HG02588 (cell line): ENCODE data around the gene IFNA13.
A peak's percentile ranks its signal among the peaks of the same experiment; 100 is the strongest.
"Not testable (repeated sequence)": the region's sequence is repeated elsewhere in the genome, so short reads cannot be mapped to it uniquely, and the experiment has no call there.

ENCODE experiments used
- ATAC-seq: cut with Tn5 transposase; IDR thresholded peaks from one replicate; pipeline ENCODE4 v1.9.1; 2021; ENCODE audit warnings: mild to moderate bottlenecking, moderate library complexity; ENCODE audit not compliant: unreplicated experiment

The IFNA13 gene

DNA sequence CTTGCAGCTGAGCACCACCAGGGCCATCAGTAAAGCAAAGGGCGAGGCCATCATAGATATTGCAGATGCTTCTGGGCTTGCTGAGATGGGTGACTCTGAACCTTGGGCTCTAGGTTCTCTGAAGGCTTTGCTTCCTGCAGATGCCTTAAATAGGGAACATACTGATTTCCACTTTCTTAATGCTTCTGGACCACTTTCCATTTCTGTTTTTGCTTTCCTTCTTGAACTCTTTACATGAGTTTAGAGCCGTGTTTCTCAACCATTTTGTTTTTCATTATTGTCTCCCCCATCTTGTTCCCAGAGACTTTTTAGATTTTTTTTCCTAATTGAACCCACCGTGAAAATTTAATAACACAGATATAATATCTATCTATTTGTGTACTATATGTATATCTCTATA, at the start of gene IFNA13:
Gene IFNA13 (minus strand): TSS at position 101 of the 400 bp plus-strand sequence. CDS start 47 bp downstream, at position 54.
- ATAC-seq = no peak

- no peak for ATAC-seq
Observed at GRCh38 chr9:21415493-21416267, 47.8 kb upstream of the IFNA13 start.

- ATAC-seq = no peak
Observed at GRCh38 chr9:21414220-21414940, 46.5 kb upstream of the IFNA13 start.

GRCh38 chr9:21413624-21414023, 45.8 kb upstream of the IFNA13 start:
- ATAC-seq = no peak

DNA sequence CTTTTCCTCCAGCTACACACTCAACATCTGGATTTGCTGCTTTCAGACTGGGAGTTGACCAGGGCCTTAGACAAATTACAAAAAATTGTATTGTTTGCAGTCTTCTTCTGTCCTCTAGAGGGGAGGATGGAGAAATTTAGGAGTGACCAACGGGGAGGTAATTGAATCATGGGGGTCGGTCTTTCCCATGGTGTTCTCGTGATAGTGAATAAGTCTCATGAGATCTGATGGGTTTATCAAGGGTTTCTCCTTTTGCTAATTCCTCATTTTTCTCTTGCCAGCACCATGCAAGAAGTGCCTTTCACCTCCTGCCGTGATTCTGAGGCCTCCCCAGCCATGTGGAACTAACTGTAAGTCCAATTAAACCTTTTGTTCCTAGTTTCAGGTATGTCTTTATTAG, 45.3 kb upstream of the IFNA13 start:
- ATAC-seq = no peak

GRCh38 chr9:21412107-21412506, 44.2 kb upstream of the IFNA13 start:
- no peak for ATAC-seq

DNA sequence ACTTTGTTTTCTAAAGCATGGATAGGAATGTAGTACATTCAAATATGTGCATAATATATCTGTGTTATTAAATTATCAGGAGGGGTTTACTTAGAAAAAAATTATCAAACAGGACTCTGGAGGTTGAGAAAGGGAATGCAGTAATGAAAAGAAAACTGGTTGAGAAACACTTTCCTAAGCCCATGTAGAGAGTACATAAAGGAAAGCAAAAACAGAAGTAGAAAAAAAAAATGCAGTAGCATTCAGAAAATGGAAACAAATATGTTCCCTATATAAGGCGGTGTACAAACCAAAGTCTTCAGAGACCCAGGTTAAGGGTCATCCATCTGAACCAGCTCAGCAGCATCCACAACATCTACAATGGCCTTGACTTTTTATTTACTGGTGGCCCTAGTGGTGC, 41.0 kb upstream of the IFNA13 start, which contains the start of gene IFNA8:
Gene IFNA8 (plus strand): TSS at position 301 of the 400 bp plus-strand sequence. CDS start 60 bp downstream, at position 361.
- ATAC-seq = no peak

DNA sequence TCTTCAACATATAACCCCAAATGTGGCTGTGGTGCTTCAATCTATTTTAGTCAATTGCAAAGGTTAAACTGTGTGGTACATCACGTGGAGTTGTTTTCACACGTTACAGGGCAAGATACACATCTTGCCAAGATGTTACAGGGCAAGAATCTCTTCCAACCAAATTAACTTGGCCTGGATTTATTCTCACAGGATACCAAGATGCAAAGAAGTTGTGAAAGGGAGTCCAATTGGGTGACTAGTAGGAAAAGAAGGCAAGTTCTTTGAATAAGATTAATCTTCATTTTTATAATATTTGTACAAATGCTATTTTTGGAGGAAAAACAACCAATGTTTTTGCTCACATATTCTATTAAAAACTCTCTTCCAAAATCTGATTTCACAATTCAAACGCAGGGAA, 36.3 kb upstream of the IFNA13 start:
- no peak for ATAC-seq

- ATAC-seq = peak; percentile 40
Observed at GRCh38 chr9:21402386-21403251, 34.8 kb upstream of the IFNA13 start.

- no peak for ATAC-seq
Observed at GRCh38 chr9:21399956-21400355, 32.1 kb upstream of the IFNA13 start.

DNA sequence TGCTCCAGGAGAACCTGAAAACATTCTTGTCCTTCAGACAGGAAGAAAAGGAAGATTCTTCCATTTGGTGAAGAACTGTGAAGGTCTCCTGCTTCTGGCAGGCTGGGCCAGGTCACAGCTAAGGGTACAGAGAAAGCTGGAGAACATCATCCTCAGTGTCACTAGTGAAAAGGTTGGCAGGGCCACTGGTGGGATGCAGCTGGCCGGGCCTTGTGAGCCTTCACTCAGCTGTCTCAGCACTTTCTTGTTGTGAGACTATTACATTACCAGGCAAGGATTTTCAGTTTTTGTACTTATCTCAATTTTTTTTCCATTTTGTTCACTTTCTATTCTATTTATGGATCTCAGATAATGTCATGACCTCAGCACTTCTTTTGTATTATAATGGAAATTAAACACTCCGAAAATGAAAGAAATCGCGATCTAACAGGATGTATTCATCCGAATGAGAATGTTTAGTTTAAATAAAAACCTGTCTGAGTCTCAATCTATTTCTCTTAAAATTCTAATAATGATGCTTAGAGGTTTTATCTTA, 31.2 kb upstream of the IFNA13 start:
- no peak for ATAC-seq

DNA sequence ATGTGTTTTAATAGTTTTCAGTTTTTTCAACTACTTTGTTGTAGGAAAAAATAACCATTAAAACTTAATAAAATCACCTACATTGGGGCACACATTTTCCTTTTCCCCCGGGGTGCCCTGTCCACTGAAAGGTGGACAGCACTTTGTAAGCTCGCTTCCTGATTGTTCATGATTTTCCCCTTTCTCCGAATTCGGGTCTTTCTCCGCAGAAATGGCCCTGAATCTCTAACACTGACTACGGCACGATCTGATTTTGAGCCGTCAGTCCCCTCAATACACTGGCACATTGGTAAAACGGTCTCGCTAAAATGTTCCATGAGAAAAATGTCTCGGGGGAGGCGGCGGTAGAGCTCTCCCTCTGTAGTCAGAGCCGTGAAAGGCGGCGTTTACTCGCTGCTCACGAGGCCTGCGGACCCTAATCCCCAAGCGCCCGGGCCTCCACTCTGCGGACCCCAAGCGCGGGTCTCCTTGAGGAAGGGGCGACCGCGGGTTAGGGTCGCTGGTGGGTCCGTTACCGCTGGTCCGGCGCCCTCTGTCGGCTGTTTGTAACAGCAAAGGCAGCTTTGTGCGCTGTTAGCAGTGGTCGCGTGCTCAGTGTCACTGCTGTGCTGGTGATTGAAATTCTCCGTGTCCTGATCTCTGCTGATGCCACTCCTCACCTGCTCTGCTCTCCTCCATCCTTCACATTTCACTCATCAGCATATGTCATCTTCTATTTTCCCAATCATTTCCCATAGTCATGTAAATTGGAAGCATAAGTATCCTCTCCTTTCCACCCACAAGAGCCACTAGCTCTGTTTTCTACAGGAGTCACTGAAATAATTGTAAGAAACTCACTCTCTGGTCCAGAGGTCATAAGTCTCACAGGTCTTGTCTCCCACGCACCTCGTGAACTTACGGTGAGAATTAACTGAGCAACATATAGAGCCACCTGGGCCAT, 28.2 kb upstream of the IFNA13 start:
- ATAC-seq = peak; percentile 67

DNA sequence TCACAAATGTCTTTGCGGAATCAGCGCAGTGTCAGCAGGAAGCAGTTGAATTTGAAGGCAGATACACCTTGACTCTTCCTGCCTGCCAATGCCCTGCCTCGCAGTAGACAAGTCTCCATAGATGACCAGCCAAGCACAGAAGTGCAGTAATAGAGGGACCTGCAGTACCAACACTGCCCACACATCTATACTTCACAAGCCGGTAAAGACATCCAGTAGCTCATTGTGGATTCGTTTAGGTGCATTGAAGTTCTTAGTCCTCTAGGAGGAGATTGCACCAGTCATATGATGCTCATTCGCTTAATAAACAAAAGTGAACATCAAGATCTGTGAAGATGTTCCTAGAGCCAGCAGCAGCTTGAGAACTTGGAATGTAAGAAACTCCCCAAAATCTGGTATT, 24.4 kb upstream of the IFNA13 start:
- ATAC-seq = peak; percentile 81

- no peak for ATAC-seq
Observed at GRCh38 chr9:21385131-21385670, 17.3 kb upstream of the IFNA13 start, which contains the start of gene IFNA2. Gene IFNA2 (minus strand): TSS chr9:21385398. CDS start chr9:21385329, 69 bp downstream.

DNA sequence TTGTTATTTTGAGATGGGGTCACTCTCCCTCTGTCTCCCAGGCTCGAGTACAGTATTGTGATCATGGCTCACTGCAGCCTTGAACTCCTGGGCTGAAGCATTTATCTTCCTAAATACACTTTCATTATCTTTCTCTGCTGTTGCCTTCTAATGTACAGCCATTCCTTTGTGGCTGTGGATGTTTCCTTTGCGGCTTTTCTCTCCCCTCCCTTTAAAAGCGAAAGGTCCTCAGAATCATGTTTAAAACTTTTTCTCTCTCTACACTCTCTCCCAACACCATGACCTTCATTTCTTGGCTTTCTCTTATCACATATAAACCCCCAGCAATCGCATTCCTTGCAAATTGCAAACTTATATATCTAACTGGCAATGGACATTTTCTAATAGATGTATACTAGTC, 15.8 kb upstream of the IFNA13 start:
- no peak for ATAC-seq

GRCh38 chr9:21381448-21382339, 13.8 kb upstream of the IFNA13 start:
- ATAC-seq = peak; percentile 98

DNA sequence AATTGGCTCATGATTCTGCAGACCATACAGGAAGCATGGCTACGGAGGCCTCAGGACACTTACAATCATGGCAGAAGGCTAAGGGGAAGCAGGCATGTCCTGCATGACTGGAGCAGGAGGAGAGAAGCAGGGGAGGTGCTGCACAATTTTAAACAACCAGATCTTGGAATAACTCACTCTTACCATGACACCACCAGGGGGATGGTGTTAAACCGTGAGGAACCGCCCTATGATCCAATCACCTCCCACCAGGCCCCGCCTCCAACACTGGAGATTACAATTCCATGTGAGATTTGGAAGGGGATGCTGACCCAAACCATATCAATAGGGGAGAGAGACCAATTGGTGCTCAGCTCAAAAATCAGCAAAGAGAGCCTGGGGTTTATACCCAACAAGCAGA, 3.6 kb upstream of the IFNA13 start:
- ATAC-seq = not testable (repeated sequence)

- peak; percentile 55 for ATAC-seq
Observed at GRCh38 chr9:21367169-21367568, 688 bp downstream of the IFNA13 start.
